K562 (cell line): ENCODE results near the gene C10orf95. TPM values are rescaled to one million over a fixed set of nuclear protein-coding genes. Genes with fewer than 3 reads are reported as not detected.

Source experiments
- ASH1L ChIP-seq: fragments of 450-650 bp; IDR thresholded peaks from 2 replicates; pipeline ENCODE4 v1.6.1; 2018; ENCODE audit warnings: borderline replicate concordance, mild to moderate bottlenecking, low read depth; ENCODE audit not compliant: partially characterized antibody
- ATF2 ChIP-seq: sonication (generic); formaldehyde crosslinking; IDR thresholded peaks from 2 replicates; pipeline ENCODE4 v1.8.1; 2022; ENCODE audit warnings: missing genetic modification reagents
- DPF2 ChIP-seq: fragments of 450-650 bp; IDR thresholded peaks from 2 replicates; pipeline ENCODE4 v1.6.1; 2016
- FOSL1 ChIP-seq: fragments of 200-800 bp; sonication (Bioruptor generic); conservative IDR thresholded peaks from 2 replicates; pipeline ENCODE4 v1.6.1; 2016; ENCODE audit warnings: missing genetic modification characterization, missing compliant biosample characterization
- LARP7 ChIP-seq: fragments of 450-650 bp; IDR thresholded peaks from 2 replicates; pipeline ENCODE4 v1.6.1; 2016
- MTA2 ChIP-seq: fragments of 450-650 bp; IDR thresholded peaks from 2 replicates; pipeline ENCODE4 v1.6.1; 2016; ENCODE audit warnings: low read depth
- RAD21 ChIP-seq, 2 experiments: fragments of 250-450 bp in 1 of 2; fragments of 450-650 bp in 1 of 2; sonication (Bioruptor Pico) in 1 of 2; formaldehyde crosslinking in 1 of 2; IDR thresholded peaks in 1 of 2; conservative IDR thresholded peaks in 1 of 2; 2 replicates each; pipeline versions ENCODE4 v1.4.0 to v1.8.0; 2020 to 2022; ENCODE audit warnings: mild to moderate bottlenecking in 2 of 2, moderate library complexity in 1 of 2
- RCOR1 ChIP-seq, 2 experiments: IDR thresholded peaks; 2 replicates each; pipeline ENCODE4 v1.6.1; 2012; ENCODE audit warnings: low read depth in 2 of 2, low read length in 2 of 2, borderline replicate concordance in 1 of 2, improper control_type of control experiment in 1 of 2
- ZBTB43 ChIP-seq: sonication (generic); formaldehyde crosslinking; IDR thresholded peaks from 2 replicates; pipeline ENCODE4 v1.8.0; 2023; ENCODE audit warnings: mild to moderate bottlenecking, missing genetic modification reagents
- polyA plus RNA-seq, 8 experiments: library from polyadenylated mRNA; depleted of rRNA in 4 of 8; stranded (reverse) in 5 of 8; unstranded in 3 of 8; fragments of >200 nt; fragmentation: Nextera tagmentation in 2 of 8; fragmentation: Illumina TruSeq in 1 of 8; extraction: Ambion mirVana in 2 of 8; extraction: Trizol in 1 of 8; gene quantifications; 2 replicates each; pipeline versions ENCODE4 v1.2.1 to v1.2.3, GENCODE V29; 2011 to 2014; ENCODE audit warnings: inconsistent platforms in 1 of 8, missing spikeins in 1 of 8
- total RNA-seq, 7 experiments: library from RNA; depleted of rRNA in 6 of 7; stranded (reverse); fragments of >200 nt in 6 of 7; fragmentation: Illumina TruSeq in 2 of 7; extraction: Trizol in 2 of 7; gene quantifications; 2 replicates each; pipeline versions ENCODE4 v1.2.1 to v1.2.3, GENCODE V29; 2011 to 2021; ENCODE audit warnings: low replicate concordance in 1 of 7

Gene C10orf95
- total and polyA plus RNA-seq, 9 of the 15 experiments (the other 6 are each of a cell fraction or from before 2014, with no cell fraction given): 0.03 to 0.41 (median 0.17) TPM; not detected in 1

GRCh38 chr10:102452672-102453340 lies 1.5 kb upstream of the C10orf95 start (continued):
- peak; percentile 74; the same call in 1 of the 2 replicates for TF ChIP-seq ATF2 (CRISPR knock-in tag)
- no peak for TF ChIP-seq MTA2
- no peak; a peak in 1 of 4 replicates for TF ChIP-seq RAD21 (CRISPR knock-in tag; conservative IDR thresholded peaks at IDR 0.05 in 1 of 2, IDR thresholded peaks at IDR 0.05 in 1 of 2)
- no peak for TF ChIP-seq ASH1L
- 0 out of 4 replicates have a peak, but pooled peaks of 1 of the 2 experiments have one; percentile 6 for TF ChIP-seq RCOR1 (IDR thresholded peaks at IDR 0.05; ENCODE audit: borderline replicate concordance in 1 of 2, low read depth in 2 of 2, low read length in 2 of 2)
- TF ChIP-seq FOSL1: peak; percentile 90
- TF ChIP-seq LARP7: no peak
- TF ChIP-seq ZBTB43 (CRISPR knock-in tag): no peak
- 0 out of 2 replicates have a peak, but pooled peaks have one; percentile 49 for TF ChIP-seq DPF2
- TF ChIP-seq, all 486 proteins: peak for 39
